GM19324 (cell line): ENCODE results near the gene PRODH.
"Not testable (repeated sequence)": the region's sequence is repeated elsewhere in the genome, so short reads cannot be mapped to it uniquely, and the experiment has no call there.

Experiments
- ATAC-seq: cut with Tn5 transposase; IDR thresholded peaks from one replicate; pipeline ENCODE4 v1.9.1; 2021; ENCODE audit warnings: mild to moderate bottlenecking, moderate library complexity; ENCODE audit not compliant: unreplicated experiment, low FRiP score

Gene PRODH

DNA sequence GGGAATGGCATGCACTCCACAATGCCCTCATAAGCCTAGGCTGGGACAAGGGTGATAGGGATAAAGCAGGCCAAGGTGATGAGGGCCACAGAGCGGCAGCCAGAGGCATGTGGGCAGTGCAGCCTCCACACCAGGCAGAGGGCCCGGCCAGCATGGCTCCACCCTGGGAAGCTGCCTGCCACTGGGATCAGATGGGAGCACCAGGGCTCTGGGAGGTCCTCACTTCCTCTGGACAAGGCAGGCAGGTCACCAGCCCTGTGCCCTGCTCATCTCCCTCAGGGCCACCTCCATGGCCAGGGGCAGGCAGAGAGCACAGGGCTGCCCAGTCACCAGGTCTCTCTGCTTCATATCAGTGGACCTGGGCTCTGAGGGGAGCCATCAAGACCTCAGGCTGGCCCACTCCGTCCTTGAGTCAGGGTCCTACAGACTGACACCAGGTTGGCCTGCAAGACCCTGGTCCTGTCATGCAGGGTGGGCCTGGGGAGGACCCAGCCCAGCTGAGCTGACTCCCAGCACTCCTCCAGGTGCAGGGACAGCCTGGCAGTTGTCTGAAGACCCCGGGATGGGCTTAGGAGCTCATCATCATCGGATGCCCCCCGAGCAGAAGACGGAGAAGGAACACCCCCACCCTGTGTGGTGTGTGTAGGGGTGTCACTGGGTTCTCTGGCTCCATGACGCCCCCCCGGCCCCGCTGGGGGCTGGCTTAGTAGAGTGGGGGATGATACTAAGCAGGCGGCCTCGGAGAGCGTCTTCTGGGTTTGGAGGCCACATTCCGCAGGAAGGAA is 33.3 kb upstream of the PRODH start:
- ATAC-seq: not testable (repeated sequence)

DNA sequence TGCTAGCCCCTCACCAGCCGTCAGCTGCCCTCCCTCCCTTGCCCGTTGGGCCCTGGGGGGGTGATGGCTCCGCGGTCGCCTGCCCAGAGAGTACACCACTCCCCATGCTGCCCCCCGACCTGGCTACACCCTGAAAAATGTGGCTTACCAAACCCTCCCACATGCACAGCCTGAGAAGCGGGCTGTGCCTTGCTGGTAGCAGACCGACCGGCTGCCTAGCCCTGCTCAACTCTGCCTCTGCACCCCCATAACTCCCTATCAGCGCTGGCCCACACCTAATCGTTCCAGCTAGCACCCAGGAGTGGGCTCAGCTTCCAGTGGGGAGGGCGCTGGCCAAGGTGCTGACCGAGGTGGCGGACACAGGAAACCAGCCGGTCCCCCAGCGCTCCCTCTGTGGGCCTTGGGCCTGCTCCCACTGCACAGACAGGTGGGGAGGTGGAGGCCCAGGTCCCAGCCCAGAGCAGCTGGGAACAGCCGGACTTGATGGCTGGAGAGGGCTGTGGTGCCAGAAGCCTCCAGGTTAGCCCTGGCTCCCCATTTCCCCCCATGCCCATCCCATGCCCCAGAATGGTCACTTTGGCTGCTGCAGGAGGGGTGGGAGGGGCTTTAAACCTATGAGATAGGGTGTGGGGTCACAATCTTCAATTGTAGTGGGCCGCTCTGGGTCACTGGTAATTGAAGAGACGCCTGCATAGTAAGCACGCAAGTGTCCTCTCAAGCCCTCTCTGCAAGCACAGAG is 32.1 kb upstream of the PRODH start:
- ATAC-seq: no peak

DNA sequence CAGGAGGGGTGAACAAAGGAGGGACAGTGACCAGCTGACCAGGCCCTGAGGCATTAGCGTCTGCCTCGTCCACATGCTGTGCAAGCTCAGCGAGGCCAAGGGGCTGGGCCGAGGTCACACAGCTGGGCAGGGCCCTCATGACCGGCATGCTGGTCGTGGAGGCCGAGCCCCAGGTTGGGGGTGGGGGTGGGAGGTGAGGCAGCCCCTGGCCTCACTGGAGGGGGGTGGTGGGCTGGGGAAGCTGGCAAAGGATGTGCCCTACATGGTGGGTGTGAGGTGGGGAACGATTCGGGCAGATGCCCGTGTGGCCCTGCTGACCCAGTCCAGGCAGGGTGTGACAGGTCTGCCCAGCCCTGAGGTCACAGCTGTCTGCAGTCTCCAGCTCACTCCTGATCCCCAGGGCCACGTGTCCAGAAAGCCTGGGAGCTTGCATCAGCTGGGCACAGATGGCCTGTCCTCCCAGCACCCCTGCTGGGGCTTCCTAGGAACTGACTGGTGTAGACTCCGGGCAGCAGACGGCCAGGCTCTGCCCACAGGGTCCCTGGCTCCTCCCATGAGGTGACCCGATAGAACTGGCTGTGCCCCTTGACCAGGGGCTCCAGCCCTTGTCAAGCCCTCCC is 31.4 kb upstream of the PRODH start:
- not testable (repeated sequence) for ATAC-seq

DNA sequence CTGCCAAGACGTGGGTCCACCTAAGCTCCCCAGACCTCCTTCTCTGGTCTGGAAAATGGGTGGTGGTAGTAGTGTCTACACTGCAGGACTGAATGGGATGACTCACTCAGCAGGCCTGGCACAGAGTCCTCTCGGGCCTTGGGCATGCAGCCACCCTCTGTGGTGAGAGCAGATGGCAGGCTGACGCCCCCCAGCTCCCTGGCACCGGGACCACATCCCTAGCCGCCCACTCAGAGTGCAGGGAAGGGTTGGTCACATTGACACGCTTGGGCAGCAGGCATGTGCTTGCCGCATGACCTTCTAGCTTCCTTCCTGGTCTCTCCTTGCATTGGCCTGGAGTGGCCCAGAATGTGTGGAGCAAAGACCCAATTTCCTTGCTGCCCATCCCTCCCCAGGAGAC is 30.7 kb upstream of the PRODH start:
- no peak for ATAC-seq

DNA sequence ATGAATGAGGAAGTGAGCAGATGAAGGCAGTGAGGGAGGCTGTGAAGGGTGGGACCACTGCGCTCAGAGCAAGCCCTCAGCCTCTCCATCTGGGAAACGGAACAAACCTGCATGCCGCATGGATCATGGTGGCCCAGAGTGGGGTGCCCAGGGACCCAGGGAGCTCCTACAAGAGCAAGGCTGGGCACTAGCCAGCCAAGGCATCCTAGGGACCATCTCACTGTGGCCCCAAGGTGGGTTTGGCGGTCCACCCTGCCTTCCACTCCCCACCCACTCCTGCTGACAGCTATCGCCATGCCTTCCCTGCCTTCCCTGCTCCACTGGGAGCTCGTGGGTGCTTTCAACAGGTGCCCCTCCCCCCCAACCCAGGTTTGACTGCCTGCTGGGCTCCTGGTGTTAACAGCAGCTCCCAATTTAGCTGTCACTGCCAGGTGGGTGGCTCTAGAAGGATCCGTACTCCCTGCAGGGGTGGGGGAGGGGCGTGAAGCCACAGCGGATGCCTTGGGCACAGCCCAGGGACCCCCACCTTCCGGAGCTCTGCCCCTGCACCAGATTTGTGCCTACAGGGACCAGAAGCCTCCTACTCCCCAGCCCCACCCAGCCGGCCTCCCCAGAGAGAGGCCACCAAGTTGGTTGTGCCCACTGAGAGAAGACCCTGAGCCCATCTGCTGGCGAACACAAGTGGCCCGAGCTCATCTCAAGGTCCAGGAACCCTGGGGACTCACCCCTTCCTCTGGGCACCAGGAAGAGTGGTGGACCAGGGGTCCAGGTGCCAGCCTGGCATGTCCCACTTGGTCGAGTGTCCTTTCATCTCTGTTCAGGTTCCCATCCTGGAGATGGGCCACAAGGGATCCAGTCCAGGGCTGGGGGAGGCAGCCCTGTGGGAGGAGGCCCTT is 29.7 kb upstream of the PRODH start:
- no peak for ATAC-seq

DNA sequence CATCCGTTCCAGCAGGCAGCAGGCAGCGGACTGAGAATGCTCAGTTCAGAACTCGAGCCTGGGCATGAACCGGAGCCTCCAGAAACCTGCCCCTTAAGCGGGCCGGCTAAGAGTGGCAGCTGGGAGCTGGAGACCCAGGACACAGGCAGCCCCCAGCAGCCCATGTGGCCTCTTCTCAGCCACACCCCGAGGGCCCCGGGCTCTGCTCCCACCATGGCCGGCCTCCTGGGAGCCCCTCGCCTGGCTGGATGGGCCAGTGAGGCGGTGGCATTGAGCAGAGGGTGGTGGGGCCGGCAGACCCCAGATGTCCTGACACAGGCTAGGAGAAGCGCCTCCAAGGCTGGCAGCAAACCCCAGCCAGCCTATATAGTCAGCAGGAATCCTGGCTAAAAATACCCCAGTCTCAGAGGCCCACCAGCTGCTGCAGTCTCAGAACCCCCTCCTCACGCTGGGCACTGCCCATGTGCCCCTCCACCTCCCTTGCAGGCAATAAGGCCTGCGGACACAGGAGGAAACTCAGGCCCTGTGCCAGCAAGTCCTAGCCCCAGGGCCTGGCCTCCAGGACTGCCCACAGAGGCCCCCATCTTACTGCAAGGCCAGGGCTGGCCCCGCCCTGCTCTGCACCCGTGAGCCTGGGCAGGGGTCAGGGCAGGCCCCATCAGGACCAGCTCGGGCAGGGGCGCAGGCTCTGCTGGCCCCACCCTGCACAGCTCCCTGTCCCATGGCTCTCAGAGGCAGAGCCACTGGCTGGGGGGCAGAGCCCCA is 28.6 kb upstream of the PRODH start:
- ATAC-seq: not testable (repeated sequence)

DNA sequence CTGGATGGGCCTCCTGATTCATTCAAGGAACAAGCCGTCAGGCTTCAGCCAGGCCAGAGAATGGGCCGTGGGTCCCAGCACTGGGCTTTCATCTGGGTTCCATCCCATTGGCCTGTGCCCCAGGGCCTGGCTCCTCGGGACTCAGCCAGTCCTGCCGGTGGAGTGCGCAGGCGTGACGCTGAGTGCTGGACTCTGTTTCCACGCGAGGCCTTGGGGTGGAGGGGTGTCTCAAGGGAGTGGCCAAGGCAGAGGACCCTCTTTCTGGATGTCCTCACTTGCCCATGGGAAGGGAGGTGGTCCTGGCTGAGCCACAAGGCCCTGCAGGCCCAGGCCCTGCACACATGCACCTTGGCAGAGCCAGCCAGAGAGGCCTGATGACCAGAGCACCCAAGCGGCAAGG is 28.0 kb upstream of the PRODH start:
- not testable (repeated sequence) for ATAC-seq

DNA sequence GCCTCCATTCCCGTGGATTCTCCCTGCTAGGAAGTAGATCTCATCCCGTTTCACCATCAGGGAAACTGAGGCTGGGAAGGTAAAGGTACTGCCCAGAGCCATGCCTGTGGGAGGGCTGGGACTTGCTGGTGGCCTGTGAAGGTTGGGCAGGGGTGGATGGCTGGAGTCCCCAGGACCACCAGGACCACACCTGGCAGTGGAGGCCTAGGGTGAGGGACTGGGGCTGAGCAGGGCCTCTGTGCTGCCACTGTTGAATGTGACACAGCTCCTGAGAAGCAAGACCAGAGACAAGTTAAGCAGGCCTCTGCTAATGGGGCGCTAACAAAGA is 26.2 kb upstream of the PRODH start:
- ATAC-seq: no peak

DNA sequence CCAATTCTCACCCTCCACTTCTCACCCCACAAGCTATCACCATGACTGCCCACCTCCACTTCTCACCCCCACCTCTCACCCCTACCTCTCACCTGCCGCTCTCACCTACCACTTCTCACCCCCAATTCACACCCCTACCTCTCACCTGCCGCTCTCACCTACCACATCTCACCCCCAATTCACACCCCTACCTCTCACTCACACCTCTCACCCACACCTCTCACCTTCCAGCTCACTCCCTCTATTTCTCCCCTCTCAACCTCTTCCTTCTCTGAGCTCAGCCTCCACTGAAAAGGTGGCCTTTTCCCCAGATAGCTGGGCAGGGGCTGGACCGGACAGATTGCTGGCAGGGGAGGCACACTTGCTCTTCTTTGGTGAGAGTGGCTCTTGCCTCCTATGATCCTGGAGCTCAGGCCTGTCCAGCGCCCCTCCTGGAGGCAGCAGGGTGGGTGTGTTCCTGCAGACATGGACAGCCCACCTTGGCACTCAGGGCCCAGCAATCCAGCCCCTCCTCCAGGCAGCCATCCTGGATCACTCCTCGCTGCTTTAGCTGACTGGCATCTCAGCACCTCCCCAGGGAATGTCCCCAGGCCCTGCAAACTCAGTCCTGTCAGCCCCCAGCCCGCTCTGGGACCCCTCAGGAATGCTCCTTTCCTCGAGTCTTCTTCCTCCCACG is 25.7 kb upstream of the PRODH start:
- ATAC-seq: not testable (repeated sequence)

DNA sequence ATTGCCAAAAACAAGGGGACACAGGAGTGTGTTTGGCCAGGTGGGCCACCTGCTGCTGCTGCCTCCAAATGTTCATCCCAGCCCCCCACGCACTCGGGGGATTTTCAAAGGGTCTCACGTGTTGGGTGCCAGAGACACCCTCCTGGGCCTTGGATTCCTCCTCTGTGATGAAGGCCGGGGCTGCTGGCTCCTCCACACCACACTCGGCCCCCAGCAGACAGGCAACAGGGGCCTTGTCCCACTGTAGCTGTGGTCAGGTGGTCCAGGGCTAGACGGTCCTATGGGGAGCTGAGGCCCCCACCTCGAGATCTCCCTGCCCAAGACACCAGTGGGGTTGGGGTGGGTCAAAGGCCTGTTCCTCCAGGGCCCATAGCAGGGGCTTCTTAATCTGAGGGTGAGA is 25.1 kb upstream of the PRODH start:
- not testable (repeated sequence) for ATAC-seq

DNA sequence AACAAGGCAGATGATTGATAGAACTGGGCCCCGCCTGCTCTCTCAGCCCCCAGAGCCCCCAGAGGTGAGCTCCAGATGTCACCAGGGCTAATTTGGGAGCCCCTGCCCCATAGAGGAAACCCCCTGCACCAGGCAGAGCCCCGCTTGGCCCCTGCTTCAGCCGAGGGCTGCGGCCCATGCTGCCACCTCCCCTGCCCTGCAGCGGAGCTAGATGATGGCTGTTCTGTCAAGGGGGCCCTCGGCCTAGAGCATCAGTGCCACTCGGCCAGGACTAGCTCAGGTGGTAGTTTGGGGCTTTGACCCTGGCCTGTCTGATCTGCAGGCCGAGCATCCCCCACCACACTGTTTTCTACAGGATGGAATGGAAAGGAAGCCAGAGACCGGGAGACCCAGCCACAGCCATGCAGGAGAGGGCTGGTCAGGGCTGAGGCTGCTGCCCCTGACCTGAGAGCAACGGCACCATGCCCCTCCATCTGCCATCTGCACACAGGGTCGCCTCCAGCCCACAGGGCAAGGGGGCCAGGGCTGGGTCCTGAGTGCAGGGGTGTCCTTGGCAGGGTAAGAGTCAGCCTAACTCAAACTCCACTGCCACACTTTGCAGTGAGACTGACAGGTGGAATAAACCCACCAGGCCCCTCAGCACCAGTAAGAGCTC is 24.2 kb upstream of the PRODH start:
- ATAC-seq: not testable (repeated sequence)

DNA sequence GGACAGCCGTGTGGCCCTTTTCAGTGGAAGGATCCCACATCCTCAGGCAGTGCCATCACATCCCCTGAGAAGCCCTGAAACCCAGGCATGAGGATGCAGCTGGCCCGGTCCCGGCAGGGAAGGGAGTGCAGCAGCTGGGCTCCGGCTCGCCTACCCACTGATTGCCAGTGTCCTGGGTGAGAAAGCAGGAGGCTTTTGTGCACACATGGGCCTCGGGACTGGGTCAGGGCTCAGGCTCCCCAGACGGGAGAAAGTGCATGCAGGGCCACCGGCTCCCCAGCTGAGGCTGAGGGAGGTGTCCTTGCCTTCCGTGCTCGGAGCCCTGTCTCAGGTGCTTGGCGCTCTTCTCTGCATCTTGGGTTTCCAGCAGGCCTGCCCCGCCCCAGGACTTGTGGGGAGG is 23.6 kb upstream of the PRODH start:
- not testable (repeated sequence) for ATAC-seq

DNA sequence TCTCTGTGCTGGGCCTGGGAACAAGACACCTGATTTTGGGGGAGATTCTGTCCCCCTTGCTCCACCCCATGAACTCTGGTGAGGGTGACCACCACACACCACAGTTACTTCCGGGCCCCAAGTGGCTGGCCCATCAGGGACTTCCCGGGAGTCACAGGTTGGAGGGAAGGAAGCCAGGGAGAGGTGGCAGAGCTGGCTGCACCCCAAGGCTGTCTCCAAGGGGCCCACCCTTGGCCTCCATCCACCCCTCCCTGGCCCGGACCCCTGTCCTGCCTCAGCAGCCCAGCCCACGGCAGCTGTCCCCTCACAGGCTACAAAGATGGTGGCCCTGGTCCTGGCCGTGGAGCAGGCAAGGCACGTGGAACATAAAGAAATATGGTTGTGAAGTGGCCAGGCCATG is 23.2 kb upstream of the PRODH start:
- not testable (repeated sequence) for ATAC-seq

DNA sequence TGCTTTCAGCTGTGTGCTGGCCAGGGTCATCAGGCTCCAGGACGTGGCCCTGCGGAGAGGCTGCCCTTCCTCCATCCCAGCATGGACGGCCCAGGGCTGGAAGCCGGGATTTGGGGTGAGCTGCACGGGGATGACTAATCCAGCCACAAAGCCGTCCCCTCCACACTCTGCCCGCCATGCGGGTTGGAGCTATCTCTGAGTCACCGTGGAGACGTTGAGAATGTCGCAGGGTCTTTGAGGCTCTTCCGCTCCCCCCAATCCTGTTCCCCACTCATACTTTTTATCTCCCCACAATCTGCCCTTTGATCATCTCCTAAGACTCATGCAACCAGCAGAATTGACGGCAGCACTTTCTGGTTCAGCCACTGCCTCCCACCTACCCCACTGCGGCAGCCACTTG is 22.6 kb upstream of the PRODH start:
- ATAC-seq: not testable (repeated sequence)

DNA sequence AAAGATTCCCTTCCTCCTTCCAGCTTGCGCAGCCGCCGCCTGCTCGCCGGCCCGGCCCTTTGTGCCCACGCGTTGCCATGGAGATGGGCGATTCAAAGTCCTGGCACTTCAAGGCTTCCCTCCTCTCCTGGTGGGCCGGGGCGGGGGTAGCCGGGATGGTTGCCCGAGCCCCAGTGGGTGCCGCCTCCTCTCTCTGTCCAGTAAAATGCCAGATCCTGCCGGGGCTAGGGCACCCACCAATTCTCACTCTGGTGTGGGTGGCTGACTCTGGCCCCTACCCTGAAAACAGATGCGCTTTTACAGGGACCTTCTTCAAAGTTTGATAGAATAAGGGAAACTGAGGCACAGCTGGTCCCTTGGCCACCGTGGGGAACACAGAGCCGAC is 22.2 kb upstream of the PRODH start:
- not testable (repeated sequence) for ATAC-seq

DNA sequence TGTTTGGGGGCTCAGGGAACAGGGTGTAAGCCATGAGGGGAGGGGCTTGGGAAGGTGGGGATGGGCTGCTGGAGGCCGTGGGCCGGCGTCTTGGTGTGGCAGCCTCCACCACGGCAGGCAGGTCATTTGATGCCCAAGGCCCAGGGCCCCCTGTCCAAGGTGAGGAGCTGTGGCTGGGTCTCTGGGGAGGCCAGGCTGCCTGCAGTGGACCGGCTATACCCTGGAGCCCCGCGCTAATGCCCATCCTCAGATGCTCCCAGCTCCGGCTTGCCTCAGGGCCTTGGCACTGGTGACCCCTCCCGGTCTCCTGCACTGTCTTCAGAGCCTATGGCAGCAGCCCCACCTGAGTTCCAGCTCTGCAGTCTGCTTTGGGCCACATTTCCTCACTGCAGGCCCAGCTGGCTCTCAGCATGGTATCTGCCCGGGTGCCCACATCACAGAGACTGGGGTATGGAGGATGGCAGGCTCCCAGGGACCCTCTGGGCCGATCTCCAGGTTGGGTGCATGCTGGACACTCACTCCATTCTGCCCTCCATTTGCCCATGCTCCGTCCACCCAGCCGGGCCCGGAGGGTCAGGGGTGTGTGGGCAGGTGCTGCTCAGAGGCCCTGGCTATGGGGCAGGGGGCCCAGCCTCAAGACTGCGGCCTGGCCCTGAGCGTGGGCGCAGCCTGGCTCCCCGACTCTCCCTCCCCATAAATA is 21.7 kb upstream of the PRODH start:
- not testable (repeated sequence) for ATAC-seq

DNA sequence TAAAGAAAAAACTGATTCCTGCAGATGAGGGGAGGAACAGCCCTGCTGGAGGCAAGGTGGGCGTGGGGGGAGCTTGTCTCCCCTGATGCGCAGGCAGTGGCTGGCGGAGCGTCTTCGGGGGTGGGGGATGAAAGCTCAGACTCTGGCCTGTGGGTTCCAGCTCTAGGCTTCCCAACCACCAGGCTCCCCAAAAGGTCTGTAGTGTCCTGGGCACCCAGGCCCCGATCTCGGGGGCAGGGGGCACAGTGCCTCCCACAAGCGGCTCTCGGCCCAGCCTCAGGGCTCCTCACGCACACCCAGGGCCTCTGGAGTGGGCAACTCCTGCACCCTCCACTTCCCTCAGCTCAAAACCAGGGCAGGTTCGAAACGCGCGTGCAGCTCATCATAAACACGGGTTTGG is 20.9 kb upstream of the PRODH start:
- ATAC-seq: not testable (repeated sequence)
